Lower leg skin (tissue), 3 donors: ENCODE data around the gene MET.

ENCODE experiments used
- CTCF ChIP-seq, 3 donors: fragments of 450-650 bp; IDR thresholded peaks; one replicate each; pipeline ENCODE4 v1.5.1; 2016; ENCODE audit warnings: antibody characterized with exemption in 3 of 3, mild to moderate bottlenecking in 3 of 3, moderate library complexity in 2 of 3
- POLR2A ChIP-seq, 2 donors: fragments of 450-650 bp; IDR thresholded peaks; one replicate each; pipeline ENCODE4 v1.6.1; 2016 to 2017; ENCODE audit warnings: antibody characterized with exemption in 2 of 2, mild to moderate bottlenecking in 1 of 2, moderate library complexity in 1 of 2

- TF ChIP-seq CTCF (IDR thresholded peaks at IDR 0.05), result no peak
- TF ChIP-seq POLR2A (IDR thresholded peaks at IDR 0.05), result no peak
These were observed 129.2 kb downstream of the MET start for GRCh38 chr7:116801092-116801710.
